HG02642 (cell line): ENCODE results near the gene GNAQ.

ENCODE experiments used
- ATAC-seq: cut with Tn5 transposase; IDR thresholded peaks from one replicate; pipeline ENCODE4 v1.9.1; 2021; ENCODE audit warnings: mild to moderate bottlenecking; ENCODE audit not compliant: unreplicated experiment, poor library complexity

Gene GNAQ

GRCh38 chr9:78032730-78033457 lies 1.3 kb upstream of the GNAQ start:
- no peak for ATAC-seq

- peak; percentile 50 for ATAC-seq
Measured at GRCh38 chr9:78031893-78032729, 500 bp upstream of the GNAQ start.

DNA sequence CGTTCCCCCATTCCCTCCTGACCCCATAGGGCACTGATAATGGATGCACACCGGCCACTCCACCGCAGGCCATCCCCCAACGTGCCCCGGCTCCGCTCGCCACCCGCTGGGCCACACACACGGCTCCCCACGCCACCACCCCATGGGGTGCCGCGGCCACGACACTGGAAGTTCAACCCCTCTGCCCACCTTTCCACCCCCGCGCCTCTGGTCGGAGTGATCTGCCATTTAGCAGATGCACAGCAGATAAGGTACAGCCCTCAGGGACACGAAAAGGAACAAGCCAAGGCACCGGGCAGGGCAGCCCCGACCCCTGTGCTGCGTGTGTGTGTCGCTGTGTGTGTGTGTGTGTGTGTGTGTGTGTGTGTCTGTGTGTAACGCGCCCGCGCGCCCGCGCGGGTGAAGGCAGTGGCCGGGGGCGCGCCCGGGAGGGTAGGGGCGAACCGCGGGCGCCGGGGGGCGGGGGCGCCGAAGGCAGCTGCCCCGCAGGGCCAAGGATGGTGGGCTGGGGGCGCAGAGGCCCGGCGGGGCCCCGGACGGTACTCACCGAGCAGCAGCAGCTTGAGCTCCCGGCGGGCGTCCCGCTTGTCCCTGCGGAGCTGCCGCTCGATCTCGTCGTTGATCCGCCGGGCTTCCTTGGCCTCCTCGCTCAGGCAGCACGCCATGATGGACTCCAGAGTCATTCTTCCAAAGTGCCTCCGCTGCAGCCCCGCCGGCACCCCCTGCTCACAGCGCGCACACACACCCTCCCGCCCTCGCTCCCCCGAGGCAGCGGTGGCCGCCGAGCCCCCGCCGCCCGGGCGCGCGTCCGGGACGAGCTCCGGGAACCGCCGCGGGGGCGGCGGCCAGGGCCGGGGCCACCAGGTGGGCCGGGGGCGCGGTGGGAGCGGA lies 813 bp downstream of the GNAQ start:
- ATAC-seq = peak; percentile 18

- no peak for ATAC-seq
Measured at GRCh38 chr9:78030296-78030552, 1.4 kb downstream of the GNAQ start.

- ATAC-seq = no peak
Measured at GRCh38 chr9:78029551-78030295, 1.9 kb downstream of the GNAQ start.

- no peak for ATAC-seq
Measured at GRCh38 chr9:78028926-78029325, 2.7 kb downstream of the GNAQ start.

- no peak for ATAC-seq
Measured at GRCh38 chr9:78026947-78027346, 4.7 kb downstream of the GNAQ start.

GRCh38 chr9:78026416-78026815 lies 5.2 kb downstream of the GNAQ start:
- ATAC-seq = no peak

DNA sequence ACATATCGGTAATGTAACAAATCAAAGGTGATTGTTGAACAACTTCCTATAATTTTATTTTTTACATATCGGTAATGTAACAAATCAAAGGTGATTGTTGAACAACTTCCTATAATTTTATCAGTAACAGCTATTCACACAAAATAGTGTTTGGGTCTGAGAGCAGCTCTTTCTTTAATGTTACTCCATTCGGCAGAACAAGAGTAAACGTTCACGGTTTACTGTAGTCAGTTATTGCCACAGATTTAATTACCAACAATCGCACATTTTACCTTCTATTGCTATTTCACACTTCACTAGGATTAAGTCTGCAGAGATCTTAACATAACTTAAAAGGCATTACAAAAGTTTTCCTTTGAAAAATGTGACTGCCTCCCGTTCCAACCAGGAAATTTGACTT lies 6.4 kb downstream of the GNAQ start:
- no peak for ATAC-seq

- no peak for ATAC-seq
Measured at GRCh38 chr9:78023003-78023741, 8.4 kb downstream of the GNAQ start.

DNA sequence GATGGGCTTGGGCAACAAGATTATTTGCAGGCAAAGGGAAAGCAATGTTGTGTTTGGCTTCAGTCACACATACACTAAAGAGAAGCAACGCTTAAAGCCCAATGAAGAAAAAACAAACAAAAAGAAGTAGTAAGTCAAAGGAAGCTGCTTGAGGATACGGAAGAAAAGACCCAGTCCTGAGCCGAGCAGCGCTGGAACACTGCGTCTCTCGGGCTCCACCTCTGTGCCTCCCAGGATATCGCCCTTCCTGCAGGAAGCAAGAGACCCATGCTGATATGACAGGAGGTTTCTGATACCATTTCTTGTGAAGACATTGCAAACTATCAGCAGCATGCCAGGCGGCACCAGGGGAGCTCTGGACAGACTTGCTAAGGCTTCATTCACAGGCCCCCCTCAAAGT lies 9.9 kb downstream of the GNAQ start:
- no peak for ATAC-seq

GRCh38 chr9:78017190-78017693 lies 14.4 kb downstream of the GNAQ start:
- ATAC-seq = no peak

DNA sequence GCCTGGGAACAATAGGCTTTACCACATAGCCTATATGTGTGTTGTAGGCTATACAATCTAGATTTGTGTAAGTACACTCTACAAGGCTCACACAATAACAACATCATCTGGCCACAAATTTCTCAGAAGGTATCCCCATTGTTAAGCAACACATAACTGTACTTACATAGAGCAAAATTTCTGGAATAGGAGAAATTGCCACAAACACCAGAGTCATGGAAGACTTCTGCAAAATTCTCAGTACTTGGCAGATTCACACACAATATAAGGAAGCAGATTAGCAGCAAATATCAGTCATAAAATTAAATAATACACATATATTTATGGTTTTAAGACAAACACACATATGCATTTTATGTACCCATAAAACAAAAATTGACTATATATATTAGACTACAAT lies 16.4 kb downstream of the GNAQ start:
- ATAC-seq = no peak

GRCh38 chr9:78014776-78015175 lies 16.8 kb downstream of the GNAQ start:
- ATAC-seq = no peak

DNA sequence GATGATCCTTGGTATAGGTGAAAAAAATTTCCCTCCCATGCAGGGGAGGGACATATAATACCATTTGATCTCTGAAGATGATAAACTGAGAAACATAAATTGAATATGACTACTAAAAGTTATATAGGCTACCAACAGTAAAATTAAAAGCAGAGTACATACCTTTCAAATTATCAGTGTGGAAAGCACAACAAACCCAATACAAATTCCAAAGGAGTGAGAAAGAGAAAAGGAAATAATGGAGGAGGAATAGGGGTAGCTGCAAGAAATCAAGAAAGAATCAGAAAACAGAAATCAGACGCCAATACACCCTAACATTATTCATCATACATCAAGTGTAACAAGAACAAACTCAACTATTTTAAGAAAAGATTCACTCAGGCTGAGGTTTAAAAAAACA lies 17.7 kb downstream of the GNAQ start:
- ATAC-seq = no peak

DNA sequence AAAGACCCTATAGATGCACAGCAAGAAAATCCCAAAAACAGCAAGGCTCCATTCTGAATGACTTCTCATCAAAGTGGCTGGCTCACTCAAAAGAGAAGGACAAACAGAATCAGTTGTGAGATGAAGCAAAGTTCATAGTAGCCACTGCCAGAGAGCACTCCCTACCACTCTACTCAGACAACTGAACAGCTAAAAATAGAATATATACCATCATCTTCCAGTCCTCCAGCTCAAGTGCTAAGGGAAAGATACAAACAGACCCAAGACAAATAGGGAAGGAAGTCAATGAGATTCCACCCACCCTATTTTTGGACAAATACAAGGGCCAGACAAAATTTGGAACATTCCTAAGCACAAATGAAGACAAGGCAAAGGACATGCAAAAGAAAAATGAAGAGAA lies 20.6 kb downstream of the GNAQ start:
- ATAC-seq = no peak

GRCh38 chr9:78010445-78010844 lies 21.2 kb downstream of the GNAQ start:
- ATAC-seq = no peak

GRCh38 chr9:78009186-78009585 lies 22.4 kb downstream of the GNAQ start:
- no peak for ATAC-seq

DNA sequence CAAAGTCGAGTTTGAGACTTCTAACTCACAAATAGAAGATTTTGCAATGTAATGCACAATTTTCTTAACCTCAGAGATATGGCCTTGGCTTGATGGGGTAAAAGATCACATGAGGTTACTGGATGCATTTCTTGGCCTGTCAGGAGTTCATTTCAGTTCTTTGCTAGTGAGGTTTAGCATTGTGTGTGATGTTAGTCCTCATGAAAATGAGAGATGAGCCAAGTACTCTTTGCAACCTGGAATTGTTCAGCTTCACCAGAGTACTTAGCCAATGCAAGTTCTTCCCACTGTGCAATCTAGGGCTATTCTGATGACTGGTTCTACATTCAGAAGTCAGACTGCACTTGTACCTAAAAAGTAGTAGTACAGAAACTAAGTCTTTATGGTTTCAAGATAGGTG lies 24.9 kb downstream of the GNAQ start:
- ATAC-seq = no peak
